Parathyroid adenoma (tissue), 2 donors: ENCODE measurements around the gene ADISSP.
A peak's percentile ranks its signal among the peaks of the same experiment; 100 is the strongest.

Experiments
- H2AFZ ChIP-seq: fragments of 300-600 bp; sonication (generic); one replicate; pipeline ENCODE4 v1.7.0; 2017; ENCODE audit warnings: antibody characterized with exemption, mild to moderate bottlenecking
- H3K27ac ChIP-seq: fragments of 300-600 bp; sonication (generic); one replicate; pipeline ENCODE4 v1.7.0; 2017
- H3K27me3 ChIP-seq: fragments of 300-600 bp; sonication (generic); one replicate; pipeline ENCODE4 v1.7.0; 2017; ENCODE audit warnings: low read length; ENCODE audit not compliant: control insufficient read depth, insufficient read depth
- H3K36me3 ChIP-seq: fragments of 300-600 bp; sonication (generic); one replicate; pipeline ENCODE4 v1.7.0; 2017; ENCODE audit warnings: low read length; ENCODE audit not compliant: control insufficient read depth, insufficient read depth
- H3K4me1 ChIP-seq: fragments of 300-600 bp; sonication (generic); one replicate; pipeline ENCODE4 v1.7.0; 2017; ENCODE audit warnings: control low read depth
- H3K4me2 ChIP-seq: fragments of 300-600 bp; sonication (generic); one replicate; pipeline ENCODE4 v1.7.0; 2017; ENCODE audit warnings: low read length
- H3K4me3 ChIP-seq: fragments of 300-600 bp; sonication (generic); one replicate; pipeline ENCODE4 v1.7.0; 2017; ENCODE audit warnings: low read depth, low read length
- H3K79me2 ChIP-seq: fragments of 300-600 bp; sonication (generic); one replicate; pipeline ENCODE4 v1.7.0; 2017; ENCODE audit warnings: control low read depth
- H3K9ac ChIP-seq: fragments of 300-600 bp; sonication (generic); one replicate; pipeline ENCODE4 v1.7.0; 2017; ENCODE audit warnings: mild to moderate bottlenecking
- H3K9me3 ChIP-seq: fragments of 300-600 bp; sonication (generic); one replicate; pipeline ENCODE4 v1.7.0; 2017; ENCODE audit warnings: low read length; ENCODE audit not compliant: control insufficient read depth
- CTCF ChIP-seq: fragments of 300-600 bp; sonication (generic); IDR thresholded peaks from one replicate; pipeline ENCODE4 v1.7.0; 2017; ENCODE audit warnings: antibody characterized with exemption, mild to moderate bottlenecking
- donor health status: primary hyperparathyroidism.

The ADISSP gene

GRCh38 chr20:3784863-3785239 lies 17.3 kb upstream of the ADISSP start:
- Histone ChIP-seq H3K4me2 (peak overlapping the region; percentile 72), H3K27ac (no peak overlapping the region), H3K4me3 (no peak overlapping the region), H3K9me3 (no peaks in the 10 kb centered on the region), H3K79me2 (peaks cover 4% of the 10 kb centered on the region), H3K27me3 (no peaks in the 10 kb centered on the region), H3K9ac (no peak overlapping the region), H3K4me1 (peaks cover 31% of the 10 kb centered on the region), H3K36me3 (no peaks in the 10 kb centered on the region), H2AFZ (no peak overlapping the region)
- no peak for TF ChIP-seq CTCF

GRCh38 chr20:3784216-3784853 lies 16.8 kb upstream of the ADISSP start:
- Histone ChIP-seq H2AFZ (no peak overlapping the region), H3K9ac (no peak overlapping the region), H3K9me3 (no peaks in the 10 kb centered on the region), H3K79me2 (peaks cover 4% of the 10 kb centered on the region), H3K4me2 (peak overlapping the region; percentile 72), H3K4me3 (no peak overlapping the region), H3K36me3 (no peaks in the 10 kb centered on the region), H3K27ac (no peak overlapping the region), H3K4me1 (peaks cover 31% of the 10 kb centered on the region), H3K27me3 (no peaks in the 10 kb centered on the region)
- TF ChIP-seq CTCF, result no peak

- Histone ChIP-seq H3K27me3 (no peaks in the 10 kb centered on the region), H3K9me3 (no peaks in the 10 kb centered on the region), H3K27ac (peak overlapping the region; percentile 5), H3K79me2 (peaks cover 4% of the 10 kb centered on the region), H2AFZ (no peak overlapping the region), H3K4me2 (no peak overlapping the region), H3K4me3 (no peak overlapping the region), H3K9ac (no peak overlapping the region), H3K36me3 (no peaks in the 10 kb centered on the region), H3K4me1 (peaks cover 31% of the 10 kb centered on the region)
- no peak for TF ChIP-seq CTCF
These were observed 16.1 kb upstream of the ADISSP start for GRCh38 chr20:3783511-3784195.

GRCh38 chr20:3783068-3783489 lies 15.5 kb upstream of the ADISSP start:
- Histone ChIP-seq H3K4me2 (no peak overlapping the region), H3K9me3 (no peaks in the 10 kb centered on the region), H2AFZ (no peak overlapping the region), H3K9ac (no peak overlapping the region), H3K36me3 (no peaks in the 10 kb centered on the region), H3K79me2 (peaks cover 4% of the 10 kb centered on the region), H3K27ac (peak overlapping the region; percentile 5), H3K4me3 (no peak overlapping the region), H3K4me1 (peaks cover 35% of the 10 kb centered on the region), H3K27me3 (no peaks in the 10 kb centered on the region)
- TF ChIP-seq CTCF, result no peak

- Histone ChIP-seq H2AFZ (no peak overlapping the region), H3K27ac (peak overlapping the region; percentile 5), H3K4me2 (no peak overlapping the region), H3K4me3 (no peak overlapping the region), H3K9ac (no peak overlapping the region), H3K27me3 (no peaks in the 10 kb centered on the region), H3K9me3 (no peaks in the 10 kb centered on the region), H3K79me2 (peaks cover 1% of the 10 kb centered on the region), H3K4me1 (peaks cover 30% of the 10 kb centered on the region), H3K36me3 (no peaks in the 10 kb centered on the region)
- no peak for TF ChIP-seq CTCF
These were observed 15.0 kb upstream of the ADISSP start for GRCh38 chr20:3782597-3782996.
